ENCODE results near the gene ERC2. TPM values are rescaled to one million over a fixed set of nuclear protein-coding genes. Genes with fewer than 3 reads are reported as not detected.

Gene ERC2
- total and polyA plus RNA-seq, 2 of the 8 experiments (the other 6 are each of a cell fraction or from before 2014, with no cell fraction given), result 16.4 to 22.8 TPM

DNA sequence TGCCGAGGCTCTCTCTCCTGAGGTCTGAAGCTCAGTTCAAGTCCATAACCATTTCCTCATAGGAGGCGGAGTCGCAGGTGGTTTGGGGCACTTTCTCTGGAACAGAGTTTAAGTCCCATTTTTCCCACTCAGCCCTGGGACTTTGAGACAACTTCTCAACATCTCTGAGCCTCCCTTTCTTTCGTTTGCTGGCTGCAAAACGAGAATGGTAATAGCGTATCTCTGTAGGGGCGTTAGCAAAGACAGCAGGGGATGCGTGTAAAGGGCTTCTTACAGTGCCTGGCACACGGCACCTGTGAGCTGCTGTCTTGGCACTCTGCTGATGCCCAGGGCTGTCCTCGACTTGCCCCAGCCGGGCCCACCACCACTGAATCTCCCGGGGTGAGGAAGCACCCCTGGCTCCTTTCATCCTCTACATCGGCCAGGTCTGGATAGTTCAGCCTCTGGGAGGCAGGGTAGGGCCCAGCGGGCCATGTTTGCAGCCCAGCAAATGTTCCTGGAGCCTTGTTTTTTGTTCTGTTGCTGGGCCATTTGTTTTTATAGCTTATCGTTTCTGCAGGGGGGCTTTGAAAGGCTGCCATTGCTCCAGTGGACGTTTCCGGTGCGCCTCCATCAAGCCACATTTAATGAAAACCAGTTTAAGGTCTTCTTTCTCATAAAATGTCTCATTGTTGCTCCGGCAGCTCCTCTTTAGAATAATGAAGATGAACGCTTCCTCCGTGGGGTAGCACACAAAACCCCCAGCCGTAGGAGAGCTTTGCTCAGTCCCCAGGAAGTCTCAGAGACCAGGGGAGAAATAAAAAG lies 921.2 kb downstream of the ERC2 start:
- Histone ChIP-seq H3K79me2 (ENCODE audit: control insufficient read depth in 1 of 2, insufficient read depth in 2 of 2, low read length in 2 of 2) (no peaks in the 10 kb centered on the region), H2BK5ac (ENCODE audit: low read depth, low read length) (0 out of 2 replicates have a peak overlapping the region, but pooled peaks have one; percentile 26), H3K56ac (replicated peaks; ENCODE audit: insufficient read length, low read depth, low read length) (no peak overlapping the region), H2BK15ac (ENCODE audit: low read length) (peak overlapping the region; percentile 25; the same call in 1 of the 2 replicates), H3K4me2 (ENCODE audit: insufficient read depth in 1 of 2, low read depth in 2 of 2, low read length in 2 of 2) (no peak overlapping the region), H3K4me1 (replicated peaks in 1 of 4; ENCODE audit: control insufficient read depth in 3 of 4, insufficient read depth in 4 of 4, low read length in 3 of 4) (peaks cover 5 to 13% (median 11%) of the 10 kb centered on the region in 4 experiments; a peak in 6 of 7 replicates), H3K14ac (ENCODE audit: insufficient read length) (no peak overlapping the region), H3K4me3 (ENCODE audit: extremely low read depth in 1 of 4, insufficient read depth in 2 of 4, low read depth in 3 of 4, low read length in 4 of 4) (no peak overlapping the region), H3K9me3 (ENCODE audit: insufficient read depth in 2 of 2, low read depth in 1 of 2, low read length in 1 of 2) (no peaks in the 10 kb centered on the region), H3K79me1 (ENCODE audit: low read depth, low read length) (no peaks in the 10 kb centered on the region), H3K27ac (ENCODE audit: low read depth, low read length) (no peak overlapping the region), H4K20me1 (replicated peaks in 1 of 2; ENCODE audit: control insufficient read depth in 1 of 2, insufficient read depth in 2 of 2, low read length in 2 of 2) (no peaks in the 10 kb centered on the region), H4K91ac (replicated peaks; ENCODE audit: insufficient read length, low read length) (no peak overlapping the region), H3K18ac (ENCODE audit: extremely low read depth, low read length) (no peak overlapping the region; the same call in 1 of the 2 replicates), H2BK12ac (ENCODE audit: low read depth, low read length) (peak overlapping the region; percentile 20; the same call in 1 of the 2 replicates), H2BK20ac (ENCODE audit: low read length) (no peak overlapping the region), H3K27me3 (replicated peaks in 1 of 4; ENCODE audit: control insufficient read depth in 3 of 4, extremely low read depth in 1 of 4, insufficient read depth in 3 of 4, low read length in 3 of 4) (peaks cover 0 to 4% (median 0%) of the 10 kb centered on the region in 4 experiments; a peak in 1 of 7 replicates), H3K4ac (replicated peaks; ENCODE audit: insufficient read length, low read depth, low read length) (no peak overlapping the region), H3K23me2 (ENCODE audit: low read depth, low read length) (no peaks in the 10 kb centered on the region), H2BK120ac (replicated peaks; ENCODE audit: low read depth, low read length) (no peak overlapping the region), H3K9ac (replicated peaks in 1 of 4; ENCODE audit: extremely low read depth in 1 of 4, low read depth in 3 of 4, low read length in 3 of 4) (no peak overlapping the region), H3K23ac (ENCODE audit: insufficient read length) (no peak overlapping the region), H4K8ac (ENCODE audit: extremely low read depth, insufficient read depth, low read length) (no peak overlapping the region), H2AFZ (ENCODE audit: low read length) (no peak overlapping the region), H2AK5ac (ENCODE audit: low read depth, low read length) (no peak overlapping the region), H4K5ac (ENCODE audit: insufficient read length, low read depth, low read length) (no peak overlapping the region), H3K36me3 (ENCODE audit: control insufficient read depth in 2 of 4, insufficient read depth in 4 of 4, low read length in 3 of 4) (no peaks in the 10 kb centered on the region)
- CTCF ChIA-PET (ENCODE audit: partially characterized antibody), result interaction anchor here (0.8 to 2.5 kb wide), 10 partner anchors 9 to 219 kb away, joined by 3 to 9 read pairs (median 4); no protein-coding TSS in a partner anchor
- POLR2A ChIA-PET (ENCODE audit: partially characterized antibody), result no interaction called here
- TF ChIP-seq POLR2A (IDR thresholded peaks at IDR 0.05; ENCODE audit: control extremely low read depth in 1 of 2, low read depth in 2 of 2, low read length in 2 of 2) (no peak), SRF (IDR thresholded peaks at IDR 0.05; ENCODE audit: low read depth, low read length) (no peak), BACH1 (IDR thresholded peaks at IDR 0.05; ENCODE audit: low read length) (no peak), CHD2 (IDR thresholded peaks at IDR 0.05; ENCODE audit: low read length) (no peak)
- FAIRE-seq, result peak; percentile 7
- 84% methylated on average over 21 of the region's 22 CpGs; no CpG with 5 or more reads in 1 of the 2 experiments for WGBS, 2 experiments (ENCODE audit: extremely low coverage in 1 of 2, insufficient coverage in 1 of 2, insufficient read length in 1 of 2, insufficient replicate concordance in 2 of 2, low coverage in 1 of 2, low lambda C conversion rate in 2 of 2, missing lambda C conversion rate in 1 of 2)
- no peak for DNase-seq (ENCODE audit: low read depth in 1 of 2, low spot score in 2 of 2)

Data from H1 (cell line).